H1 (cell line): ENCODE data around the gene ACCSL. TPM values are rescaled to one million over a fixed set of nuclear protein-coding genes. Genes with fewer than 3 reads are reported as not detected.
A peak's percentile ranks its signal among the peaks of the same experiment; 100 is the strongest.

Experiments used
- CHD2 ChIP-seq: IDR thresholded peaks from 2 replicates; pipeline ENCODE4 v1.6.1; 2012; ENCODE audit warnings: low read length, improper control_type of control experiment
- CHD7 ChIP-seq: fragments of 300-600 bp; sonication (generic); IDR thresholded peaks from 2 replicates; pipeline ENCODE4 v1.7.1; 2012; ENCODE audit warnings: low read length, moderate library complexity, mild to moderate bottlenecking, inconsistent platforms; ENCODE audit not compliant: insufficient replicate concordance
- E2F6 ChIP-seq: IDR thresholded peaks from 2 replicates; pipeline ENCODE4 v1.6.1; 2012; ENCODE audit warnings: inconsistent platforms
- EZH2 ChIP-seq: fragments of 200-600 bp; sonication (generic); IDR thresholded peaks from 2 replicates; pipeline ENCODE4 v1.7.1; 2012; ENCODE audit warnings: low read depth, mild to moderate bottlenecking, moderate library complexity, low read length, inconsistent platforms; ENCODE audit not compliant: severe bottlenecking
- GTF2F1 ChIP-seq: IDR thresholded peaks from 2 replicates; pipeline ENCODE4 v1.6.1; 2012; ENCODE audit warnings: low read depth, low read length, improper control_type of control experiment, borderline replicate concordance
- SIN3A ChIP-seq, 2 experiments: IDR thresholded peaks in 1 of 2; conservative IDR thresholded peaks in 1 of 2; 2 replicates each; pipeline ENCODE4 v1.6.1; 2011 to 2012; ENCODE audit warnings: low read length in 2 of 2, improper control_type of control experiment in 1 of 2, low read depth in 1 of 2, mild to moderate bottlenecking in 1 of 2
- SIRT6 ChIP-seq: IDR thresholded peaks from one replicate; pipeline ENCODE4 v1.7.1; 2012; ENCODE audit warnings: low read length, inconsistent platforms
- YY1 ChIP-seq: IDR thresholded peaks from 2 replicates; pipeline ENCODE4 v1.6.1; 2011; ENCODE audit warnings: low read depth, mild to moderate bottlenecking, low read length
- polyA plus RNA-seq, 7 experiments: library from polyadenylated mRNA; depleted of rRNA in 3 of 7; stranded (reverse) in 5 of 7; unstranded in 2 of 7; fragments of >200 nt in 5 of 7; fragments of 200-250 nt in 2 of 7; gene quantifications; 1 replicate in 5 of 7; 2 replicates in 1 of 7; 4 replicates in 1 of 7; pipeline versions ENCODE4 v1.2.1 to v1.2.3, GENCODE V29; 2011 to 2013; ENCODE audit warnings: missing spikeins in 2 of 7, mixed read lengths in 2 of 7
- total RNA-seq: library from RNA; stranded (reverse); fragmentation: NEBNext Ultra II Directional; extraction: Animal tissue kit (Norgen Biotek cat#: 25700); gene quantifications from 2 replicates; pipeline ENCODE4 v1.2.1, GENCODE V29; 2021

The ACCSL gene
- total and polyA plus RNA-seq, 2 of the 8 experiments (the other 6 are each of a cell fraction or from before 2014, with no cell fraction given), result not detected

- no peak for TF ChIP-seq CHD2
- no peak for TF ChIP-seq CHD7
- no peak for TF ChIP-seq E2F6
- TF ChIP-seq SIRT6, result no peak
- no peak for TF ChIP-seq GTF2F1
- no peak for TF ChIP-seq EZH2
- TF ChIP-seq SIN3A (conservative IDR thresholded peaks at IDR 0.05 in 1 of 2, IDR thresholded peaks at IDR 0.05 in 1 of 2; ENCODE audit: low read depth in 1 of 2, low read length in 2 of 2), result 0 out of 4 replicates have a peak, but pooled peaks of 1 of the 2 experiments have one; percentile 7
- TF ChIP-seq YY1, result no peak
Observed at GRCh38 chr11:44096360-44097185, 48.8 kb downstream of the ACCSL start (continued).
